WTC11 (cell line): ENCODE results near the gene TMBIM6. TPM values are rescaled to one million over a fixed set of nuclear protein-coding genes. Genes with fewer than 3 reads are reported as not detected.

ENCODE experiments used
- ATAC-seq: fragments of 200-7000 bp; cut with Tn5 transposase; 2 replicates; pipeline ENCODE4 v1.10.0; 2021; ENCODE audit warnings: mild to moderate bottlenecking, moderate library complexity
- CTCF ChIA-PET: fragments of 300-600 bp; sonication (Branson Sonifier 250); formaldehyde crosslinking; loops from one replicate; lab custom pipeline; 2021; ENCODE audit warnings: antibody characterized with exemption; lab: Charles Lee
- POLR2A ChIA-PET: fragments of 350-600 bp; sonication (Branson Sonifier 250); formaldehyde crosslinking; loops from one replicate; lab custom pipeline; 2021; ENCODE audit warnings: antibody characterized with exemption; lab: Charles Lee
- DNase-seq: peaks from one replicate; pipeline ENCODE4 v3.0.0; 2021; ENCODE audit warnings: low spot score
- H3K27ac Mint-ChIP-seq: 2 replicates; pipeline ENCODE4 v1.8.0; 2021; ENCODE audit warnings: mixed read lengths
- H3K27me3 Mint-ChIP-seq: 2 replicates; pipeline ENCODE4 v1.8.0; 2021; ENCODE audit warnings: low read depth, mild to moderate bottlenecking, moderate library complexity, mixed read lengths
- H3K36me3 Mint-ChIP-seq: 2 replicates; pipeline ENCODE4 v1.8.0; 2021; ENCODE audit warnings: mixed read lengths
- H3K4me1 Mint-ChIP-seq: 2 replicates; pipeline ENCODE4 v1.8.0; 2022; ENCODE audit warnings: mixed read lengths
- H3K4me3 Mint-ChIP-seq: 2 replicates; pipeline ENCODE4 v1.8.0; 2021; ENCODE audit warnings: mild to moderate bottlenecking, moderate library complexity, mixed read lengths
- H3K9me3 Mint-ChIP-seq: 2 replicates; pipeline ENCODE4 v1.8.0; 2021; ENCODE audit warnings: mixed read lengths
- ATF1 ChIP-seq: sonication (generic); formaldehyde crosslinking; IDR thresholded peaks from 2 replicates; pipeline ENCODE4 v1.8.1; 2023; ENCODE audit warnings: mild to moderate bottlenecking, moderate library complexity, missing genetic modification reagents
- CREM ChIP-seq: sonication (generic); formaldehyde crosslinking; IDR thresholded peaks from 2 replicates; pipeline ENCODE4 v1.8.1; 2022; ENCODE audit warnings: mild to moderate bottlenecking, missing genetic modification reagents, moderate library complexity
- CTCF ChIP-seq: fragments of 200-600 bp; IDR thresholded peaks from 2 replicates; pipeline ENCODE4 v1.8.0; 2022; ENCODE audit warnings: antibody characterized with exemption
- ESRRA ChIP-seq: sonication (generic); formaldehyde crosslinking; IDR thresholded peaks from 2 replicates; pipeline ENCODE4 v1.8.1; 2022; ENCODE audit warnings: mild to moderate bottlenecking, missing genetic modification reagents, borderline replicate concordance
- GABPB1 ChIP-seq: sonication (generic); formaldehyde crosslinking; IDR thresholded peaks from 2 replicates; pipeline ENCODE4 v1.8.1; 2023; ENCODE audit warnings: mild to moderate bottlenecking, missing genetic modification reagents
- JAZF1 ChIP-seq: fragments of 250-450 bp; sonication (Bioruptor Pico); IDR thresholded peaks from 2 replicates; pipeline ENCODE4 v1.9.0; 2021; ENCODE audit warnings: moderate library complexity, mild to moderate bottlenecking, inconsistent platforms
- NFATC4 ChIP-seq: fragments of 250-450 bp; sonication (Bioruptor Pico); IDR thresholded peaks from 2 replicates; pipeline ENCODE4 v1.9.0; 2021; ENCODE audit warnings: mild to moderate bottlenecking
- NR1H2 ChIP-seq: sonication (generic); formaldehyde crosslinking; IDR thresholded peaks from 2 replicates; pipeline ENCODE4 v1.9.0; 2021; ENCODE audit warnings: mild to moderate bottlenecking, moderate library complexity, missing genetic modification reagents
- SMAD3 ChIP-seq: sonication (generic); formaldehyde crosslinking; IDR thresholded peaks from 2 replicates; pipeline ENCODE4 v1.8.0; 2022; ENCODE audit warnings: missing genetic modification reagents, mild to moderate bottlenecking, borderline replicate concordance
- TEAD4 ChIP-seq: sonication (generic); formaldehyde crosslinking; IDR thresholded peaks from 2 replicates; pipeline ENCODE4 v1.8.0; 2022; ENCODE audit warnings: mild to moderate bottlenecking, missing genetic modification reagents
- ZNF263 ChIP-seq: sonication (generic); formaldehyde crosslinking; IDR thresholded peaks from 2 replicates; pipeline ENCODE4 v1.8.1; 2022; ENCODE audit warnings: low read depth, mild to moderate bottlenecking, moderate library complexity, missing genetic modification reagents
- ZNF317 ChIP-seq: sonication (generic); formaldehyde crosslinking; IDR thresholded peaks from 2 replicates; pipeline ENCODE4 v1.8.1; 2023; ENCODE audit warnings: low read depth, mild to moderate bottlenecking, moderate library complexity, missing genetic modification reagents, borderline replicate concordance
- ZNF671 ChIP-seq: fragments of 250-450 bp; sonication (Bioruptor Pico); IDR thresholded peaks from 2 replicates; pipeline ENCODE4 v1.8.0; 2021; ENCODE audit warnings: mild to moderate bottlenecking
- total RNA-seq: library from RNA; stranded (reverse); gene quantifications from 3 replicates; pipeline ENCODE4 v1.2.3, GENCODE V29; 2021
- TF ChIP-seq, protein P1 (sequence below): sonication (generic); formaldehyde crosslinking; IDR thresholded peaks from 2 replicates; pipeline ENCODE4 v1.8.1; 2023; ENCODE audit warnings: mild to moderate bottlenecking, moderate library complexity, missing genetic modification reagents
- TF ChIP-seq, protein P2 (sequence below): sonication (generic); formaldehyde crosslinking; IDR thresholded peaks from 2 replicates; pipeline ENCODE4 v1.8.0; 2022; ENCODE audit warnings: mild to moderate bottlenecking, missing genetic modification reagents

The TMBIM6 gene
- total RNA-seq, 1 experiment from 2014 or later = 402 TPM

DNA sequence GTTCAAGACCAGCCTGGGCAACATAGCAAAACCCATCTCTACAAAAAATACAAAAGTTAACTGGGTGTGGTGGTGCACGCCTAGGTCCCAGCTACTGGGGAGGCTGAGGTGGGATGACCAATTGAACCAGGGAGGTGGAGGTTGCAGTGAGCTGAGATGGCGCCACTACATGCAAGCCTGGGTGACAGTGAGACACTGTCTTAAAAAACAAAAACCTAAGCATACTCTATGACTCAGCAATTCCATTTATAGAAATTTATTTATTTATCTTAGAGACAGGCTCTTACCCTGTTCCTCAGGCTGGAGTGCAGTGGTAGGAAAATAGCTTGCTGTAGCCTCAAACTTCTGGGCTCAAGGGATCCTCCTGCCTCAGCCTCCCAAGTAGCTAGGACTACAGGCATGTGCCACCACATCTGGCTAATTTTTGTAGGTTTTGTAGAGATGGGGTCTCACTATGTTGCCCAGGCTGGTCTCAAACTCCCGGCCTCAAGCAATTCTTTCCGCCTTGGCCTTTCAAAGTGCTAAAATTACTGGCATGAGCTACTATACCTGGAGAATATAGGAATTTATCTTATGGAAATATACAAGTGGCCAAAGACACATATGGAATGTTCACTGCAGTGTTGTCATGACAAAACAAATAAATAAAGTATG lies 43.5 kb downstream of the TMBIM6 start:
- ChIA-PET CTCF (interaction anchor here (0.5 to 1.2 kb wide), 3 partner anchors 35 to 161 kb away, joined by 3 to 4 read pairs (median 3); partner anchors contain the start of gene TMBIM6), POLR2A (no interaction called here)
- ATAC-seq (no peak), DNase-seq (no peak)
- H3K27me3 Mint-ChIP-seq = peaks cover 14% of the 10 kb centered on the region
- H3K4me1 Mint-ChIP-seq = peaks cover 2% of the 10 kb centered on the region
- H3K9me3 Mint-ChIP-seq = peaks cover 9% of the 10 kb centered on the region
- no peak overlapping the region for H3K4me3 Mint-ChIP-seq
- H3K36me3 Mint-ChIP-seq = peaks cover 6% of the 10 kb centered on the region
- no peak overlapping the region for H3K27ac Mint-ChIP-seq
- TF ChIP-seq ZNF317 (CRISPR knock-in tag) (no peak), GABPB1 (CRISPR knock-in tag) (no peak), ATF1 (CRISPR knock-in tag) (no peak), NR1H2 (CRISPR knock-in tag) (no peak), CTCF (no peak)
- TF ChIP-seq, protein P1, sequence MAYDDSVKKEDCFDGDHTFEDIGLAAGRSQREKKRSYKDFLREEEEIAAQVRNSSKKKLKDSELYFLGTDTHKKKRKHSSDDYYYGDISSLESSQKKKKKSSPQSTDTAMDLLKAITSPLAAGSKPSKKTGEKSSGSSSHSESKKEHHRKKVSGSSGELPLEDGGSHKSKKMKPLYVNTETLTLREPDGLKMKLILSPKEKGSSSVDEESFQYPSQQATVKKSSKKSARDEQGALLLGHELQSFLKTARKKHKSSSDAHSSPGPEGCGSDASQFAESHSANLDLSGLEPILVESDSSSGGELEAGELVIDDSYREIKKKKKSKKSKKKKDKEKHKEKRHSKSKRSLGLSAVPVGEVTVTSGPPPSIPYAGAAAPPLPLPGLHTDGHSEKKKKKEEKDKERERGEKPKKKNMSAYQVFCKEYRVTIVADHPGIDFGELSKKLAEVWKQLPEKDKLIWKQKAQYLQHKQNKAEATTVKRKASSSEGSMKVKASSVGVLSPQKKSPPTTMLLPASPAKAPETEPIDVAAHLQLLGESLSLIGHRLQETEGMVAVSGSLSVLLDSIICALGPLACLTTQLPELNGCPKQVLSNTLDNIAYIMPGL (CRISPR knock-in tag) = no peak

DNA sequence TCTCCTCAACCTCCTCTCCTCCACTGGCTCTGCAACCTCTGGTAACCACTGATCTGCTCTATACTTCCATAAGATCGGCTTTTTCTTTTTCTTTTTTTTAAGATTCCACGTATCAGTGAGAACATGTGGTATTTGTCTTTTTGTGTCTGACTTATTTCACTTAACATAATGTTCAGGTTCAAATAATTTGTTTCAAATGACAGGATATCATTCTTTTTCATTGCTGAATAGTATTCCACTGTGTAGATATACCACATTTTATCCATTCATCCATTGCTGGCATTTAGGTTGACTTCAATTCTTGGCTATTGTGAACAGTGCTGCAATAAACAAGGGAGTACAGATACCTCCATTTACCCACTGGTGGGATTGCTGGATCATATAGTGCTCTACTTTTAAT lies 46.3 kb downstream of the TMBIM6 start:
- no peak overlapping the region for H3K4me3 Mint-ChIP-seq
- H3K27ac Mint-ChIP-seq = no peak overlapping the region
- no peak for DNase-seq
- TF ChIP-seq ZNF671 (CRISPR knock-in tag) = no peak
- TF ChIP-seq SMAD3 (CRISPR knock-in tag) = no peak
- TF ChIP-seq CREM (CRISPR knock-in tag) = no peak
- TF ChIP-seq ESRRA (CRISPR knock-in tag) = no peak
- TF ChIP-seq NFATC4 (CRISPR knock-in tag) = no peak
- H3K27me3 Mint-ChIP-seq = peaks cover 5% of the 10 kb centered on the region
- POLR2A ChIA-PET = no interaction called here
- CTCF ChIA-PET = interaction anchor here (0.7 kb wide), 1 partner anchor 9 kb away, joined by 3 read pairs; no protein-coding TSS in a partner anchor
- peaks cover 15% of the 10 kb centered on the region for H3K4me1 Mint-ChIP-seq
- H3K36me3 Mint-ChIP-seq = peaks cover 6% of the 10 kb centered on the region
- ATAC-seq = no peak
- peaks cover 9% of the 10 kb centered on the region for H3K9me3 Mint-ChIP-seq

GRCh38 chr12:49789992-49790391 lies 48.6 kb downstream of the TMBIM6 start:
- no peaks in the 10 kb centered on the region; the same call in 1 of the 2 replicates for H3K27me3 Mint-ChIP-seq
- CTCF ChIA-PET = interaction anchor here (0.6 to 1.5 kb wide), 7 partner anchors 9 to 166 kb away, joined by 3 to 10 read pairs (median 5); partner anchors contain the start of genes NCKAP5L and PRPF40B
- POLR2A ChIA-PET = no interaction called here
- H3K27ac Mint-ChIP-seq = peak overlapping the region; percentile 77
- no peak overlapping the region for H3K4me3 Mint-ChIP-seq
- no peak for TF ChIP-seq CTCF
- TF ChIP-seq CREM (CRISPR knock-in tag) = no peak
- no peak for TF ChIP-seq ZNF263 (CRISPR knock-in tag)
- TF ChIP-seq JAZF1 (CRISPR knock-in tag) = no peak
- TF ChIP-seq TEAD4 = peak; percentile 83; the same call in 1 of the 2 replicates
- TF ChIP-seq, protein P2, sequence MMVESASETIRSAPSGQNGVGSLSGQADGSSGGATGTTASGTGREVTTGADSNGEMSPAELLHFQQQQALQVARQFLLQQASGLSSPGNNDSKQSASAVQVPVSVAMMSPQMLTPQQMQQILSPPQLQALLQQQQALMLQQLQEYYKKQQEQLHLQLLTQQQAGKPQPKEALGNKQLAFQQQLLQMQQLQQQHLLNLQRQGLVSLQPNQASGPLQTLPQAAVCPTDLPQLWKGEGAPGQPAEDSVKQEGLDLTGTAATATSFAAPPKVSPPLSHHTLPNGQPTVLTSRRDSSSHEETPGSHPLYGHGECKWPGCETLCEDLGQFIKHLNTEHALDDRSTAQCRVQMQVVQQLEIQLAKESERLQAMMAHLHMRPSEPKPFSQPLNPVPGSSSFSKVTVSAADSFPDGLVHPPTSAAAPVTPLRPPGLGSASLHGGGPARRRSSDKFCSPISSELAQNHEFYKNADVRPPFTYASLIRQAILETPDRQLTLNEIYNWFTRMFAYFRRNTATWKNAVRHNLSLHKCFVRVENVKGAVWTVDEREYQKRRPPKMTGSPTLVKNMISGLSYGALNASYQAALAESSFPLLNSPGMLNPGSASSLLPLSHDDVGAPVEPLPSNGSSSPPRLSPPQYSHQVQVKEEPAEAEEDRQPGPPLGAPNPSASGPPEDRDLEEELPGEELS = no peak
- H3K9me3 Mint-ChIP-seq = peaks cover 9% of the 10 kb centered on the region
- H3K4me1 Mint-ChIP-seq = peaks cover 15% of the 10 kb centered on the region
- DNase-seq = peak; percentile 48
- ATAC-seq = peak; percentile 86
- peaks cover 6% of the 10 kb centered on the region for H3K36me3 Mint-ChIP-seq
